SJSA1 (cell line): ENCODE results near the gene APMAP. TPM values are rescaled to one million over a fixed set of nuclear protein-coding genes. Genes with fewer than 3 reads are reported as not detected.
A peak's percentile ranks its signal among the peaks of the same experiment; 100 is the strongest.

ENCODE experiments used
- DNase-seq, 2 experiments: peaks; one replicate each; pipeline ENCODE4 v3.0.0-alpha.2; 2015 to 2020; ENCODE audit warnings: low spot score in 2 of 2, low read depth in 1 of 2
- H3K27ac ChIP-seq: fragments of 250-450 bp; sonication (Bioruptor Pico); 2 replicates; pipeline ENCODE4 v1.5.1; 2020; ENCODE audit warnings: mild to moderate bottlenecking, moderate library complexity
- H3K27me3 ChIP-seq: fragments of 250-450 bp; sonication (Bioruptor Pico); replicated peaks from 2 replicates; pipeline ENCODE4 v1.5.1; 2020; ENCODE audit warnings: mild to moderate bottlenecking, moderate library complexity
- H3K36me3 ChIP-seq: fragments of 250-450 bp; sonication (Bioruptor Pico); 2 replicates; pipeline ENCODE4 v1.5.1; 2020; ENCODE audit warnings: mild to moderate bottlenecking
- H3K4me1 ChIP-seq: fragments of 250-450 bp; sonication (Bioruptor Pico); replicated peaks from 2 replicates; pipeline ENCODE4 v1.6.1; 2021; ENCODE audit warnings: mild to moderate bottlenecking
- H3K4me3 ChIP-seq: fragments of 250-450 bp; sonication (Bioruptor Pico); 2 replicates; pipeline ENCODE4 v1.5.1; 2020; ENCODE audit warnings: mild to moderate bottlenecking
- H3K9me3 ChIP-seq: fragments of 250-450 bp; sonication (Bioruptor Pico); replicated peaks from 2 replicates; pipeline ENCODE4 v1.5.1; 2020; ENCODE audit warnings: mild to moderate bottlenecking
- total RNA-seq: library from RNA; depleted of rRNA; stranded (reverse); fragments of >200 nt; shearing (Covaris generic); gene quantifications from 2 replicates; pipeline ENCODE4 v1.2.3, GENCODE V29; 2014

The APMAP gene
- total RNA-seq, 1 experiment from 2014 or later = 167 TPM

DNA sequence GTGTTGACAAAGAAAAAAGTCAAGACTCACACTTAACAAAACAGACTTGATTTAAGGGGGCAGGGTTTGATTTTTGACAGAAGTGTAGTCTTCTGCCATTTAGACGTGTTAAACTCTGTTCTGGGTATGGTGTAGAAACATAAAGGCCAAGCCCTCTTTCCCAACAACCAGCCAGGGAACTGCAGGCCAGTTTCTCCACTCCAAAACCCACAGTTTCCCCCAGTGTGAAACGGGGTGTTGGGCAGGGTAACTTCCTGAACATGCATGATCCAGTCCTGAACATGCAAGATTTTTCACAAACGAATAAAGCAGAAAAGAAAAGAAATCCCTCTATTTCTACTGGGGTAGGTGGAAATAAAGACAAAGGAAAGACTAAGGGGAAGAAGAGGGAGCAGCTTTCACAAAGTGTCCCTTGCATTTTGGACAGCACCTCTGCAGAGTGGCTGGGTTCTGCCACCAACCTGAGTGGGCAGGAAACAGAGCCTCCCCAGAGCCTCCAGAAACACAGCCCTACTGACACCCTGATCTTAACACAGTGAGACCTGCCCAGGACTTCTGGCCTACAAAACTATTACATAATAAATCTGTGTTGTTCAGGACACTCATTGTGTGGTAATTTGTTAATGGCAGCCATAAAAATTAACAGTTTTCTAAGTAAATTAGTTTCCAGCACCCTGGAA is 7.5 kb downstream of the APMAP start:
- Histone ChIP-seq H3K9me3 (no peaks in the 10 kb centered on the region), H3K4me3 (no peak overlapping the region), H3K27ac (no peak overlapping the region), H3K36me3 (peaks cover 29% of the 10 kb centered on the region), H3K27me3 (no peaks in the 10 kb centered on the region), H3K4me1 (no peaks in the 10 kb centered on the region)
- DNase-seq = peak in 1 of 2 experiments; percentile 8

DNA sequence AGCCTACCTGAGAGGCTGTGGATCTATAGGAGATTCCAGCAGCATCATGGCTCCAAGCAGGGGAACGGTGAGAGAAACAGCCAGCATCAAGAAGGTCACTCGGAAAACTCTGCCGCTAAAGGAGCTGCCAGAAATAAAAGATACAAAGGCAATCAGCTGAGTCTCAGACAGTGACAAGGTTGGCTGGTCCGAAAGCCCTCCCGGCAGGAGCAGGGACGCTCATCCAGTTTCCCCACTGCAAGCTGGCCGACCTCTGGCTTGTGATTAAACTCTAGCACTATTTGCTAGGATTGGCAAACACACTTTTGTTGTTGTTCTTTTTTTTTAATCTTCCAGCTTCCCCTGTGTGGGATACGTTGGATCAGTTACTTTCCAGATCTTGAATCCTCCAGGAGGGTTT is 8.7 kb downstream of the APMAP start:
- Histone ChIP-seq H3K9me3 (no peaks in the 10 kb centered on the region), H3K4me3 (no peak overlapping the region), H3K27ac (no peak overlapping the region), H3K4me1 (no peaks in the 10 kb centered on the region), H3K27me3 (no peaks in the 10 kb centered on the region), H3K36me3 (peaks cover 39% of the 10 kb centered on the region)
- peak in 1 of 2 experiments; percentile 17 for DNase-seq

DNA sequence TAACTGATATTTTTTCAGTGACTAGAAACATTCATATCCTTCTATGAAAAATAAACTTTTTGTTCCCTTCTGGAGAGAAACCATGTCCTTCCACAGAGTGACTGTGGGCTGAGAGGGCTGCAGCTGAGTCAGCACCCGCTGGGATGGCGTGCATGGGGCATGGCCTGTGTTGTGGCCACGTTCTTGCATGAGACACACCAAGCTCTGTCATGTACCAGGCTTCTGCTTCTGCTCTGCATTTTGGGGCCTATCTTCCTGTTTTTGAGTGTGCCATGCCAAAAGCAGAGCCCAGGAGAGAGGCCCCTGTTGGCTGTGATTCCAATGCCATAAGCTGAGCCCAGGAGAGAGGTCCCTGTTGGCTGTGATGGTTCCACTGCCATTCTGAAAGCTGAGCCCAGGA is 10.8 kb downstream of the APMAP start:
- Histone ChIP-seq H3K4me3 (no peak overlapping the region), H3K36me3 (peaks cover 51% of the 10 kb centered on the region), H3K4me1 (no peaks in the 10 kb centered on the region), H3K27ac (no peak overlapping the region), H3K9me3 (no peaks in the 10 kb centered on the region), H3K27me3 (no peaks in the 10 kb centered on the region)
- peak in 1 of 2 experiments; percentile 27 for DNase-seq

DNA sequence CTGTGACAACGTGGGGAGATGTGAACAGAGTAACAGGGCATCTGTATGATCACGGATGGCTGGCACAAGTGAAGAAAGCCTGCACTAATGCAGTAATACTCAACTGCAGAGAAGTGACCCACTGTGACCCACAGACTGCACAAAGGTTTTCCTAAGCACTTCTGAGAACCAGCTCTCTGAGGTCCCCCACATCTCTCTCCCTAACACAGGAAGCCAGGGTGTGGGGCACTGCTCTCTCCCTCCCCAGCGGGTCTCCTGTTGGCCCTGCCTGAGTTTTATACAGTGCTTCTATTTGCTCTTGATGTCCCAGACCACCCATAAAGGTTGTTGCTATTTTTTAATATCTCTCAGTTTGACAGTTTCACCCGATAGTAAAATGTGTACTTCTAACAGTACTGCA is 11.3 kb downstream of the APMAP start:
- Histone ChIP-seq H3K36me3 (peaks cover 56% of the 10 kb centered on the region), H3K27ac (no peak overlapping the region), H3K4me3 (no peak overlapping the region), H3K9me3 (no peaks in the 10 kb centered on the region), H3K4me1 (no peaks in the 10 kb centered on the region), H3K27me3 (no peaks in the 10 kb centered on the region)
- DNase-seq = peak in 1 of 2 experiments; percentile 24

DNA sequence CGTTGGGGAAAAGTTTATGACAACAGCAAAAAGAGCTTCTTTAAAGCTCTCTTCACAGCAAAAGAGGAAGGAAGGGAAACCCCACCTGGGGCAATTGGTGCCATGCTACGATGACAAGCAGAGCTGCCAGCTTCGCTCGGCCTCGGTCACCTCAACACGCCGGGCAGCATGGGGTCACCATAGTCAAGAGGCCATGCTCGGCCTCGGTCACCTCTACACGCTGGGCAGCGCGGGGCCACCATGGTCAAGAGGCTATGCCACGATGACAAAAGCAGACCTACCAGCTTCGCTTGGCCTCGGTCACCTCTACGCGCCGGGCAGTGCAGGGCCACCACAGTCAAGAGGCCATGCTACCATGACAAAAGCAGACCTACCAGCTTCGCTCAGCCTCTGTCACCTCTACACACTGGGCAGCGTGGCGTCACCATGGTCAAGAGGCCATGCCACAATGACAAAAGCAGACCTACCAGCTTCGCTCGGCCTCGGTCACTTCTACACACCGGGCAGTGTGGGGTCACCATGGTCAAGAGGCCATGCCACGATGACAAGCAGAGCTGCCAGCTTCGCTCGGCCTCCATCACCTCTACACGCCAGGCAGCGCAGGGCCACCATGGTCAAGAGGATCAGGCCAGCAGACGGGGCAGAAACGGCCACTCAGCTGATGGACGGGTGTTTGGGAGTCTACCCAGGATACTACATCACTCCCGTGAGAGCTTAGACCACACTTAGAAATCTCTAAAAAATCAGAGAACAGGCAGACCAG is 12.1 kb downstream of the APMAP start:
- H3K27ac ChIP-seq = no peak overlapping the region
- H3K27me3 ChIP-seq = no peaks in the 10 kb centered on the region
- peak in 1 of 2 experiments; percentile 35 for DNase-seq
- H3K36me3 ChIP-seq = peaks cover 61% of the 10 kb centered on the region
- no peak overlapping the region for H3K4me3 ChIP-seq
- no peaks in the 10 kb centered on the region for H3K9me3 ChIP-seq
- no peaks in the 10 kb centered on the region for H3K4me1 ChIP-seq

DNA sequence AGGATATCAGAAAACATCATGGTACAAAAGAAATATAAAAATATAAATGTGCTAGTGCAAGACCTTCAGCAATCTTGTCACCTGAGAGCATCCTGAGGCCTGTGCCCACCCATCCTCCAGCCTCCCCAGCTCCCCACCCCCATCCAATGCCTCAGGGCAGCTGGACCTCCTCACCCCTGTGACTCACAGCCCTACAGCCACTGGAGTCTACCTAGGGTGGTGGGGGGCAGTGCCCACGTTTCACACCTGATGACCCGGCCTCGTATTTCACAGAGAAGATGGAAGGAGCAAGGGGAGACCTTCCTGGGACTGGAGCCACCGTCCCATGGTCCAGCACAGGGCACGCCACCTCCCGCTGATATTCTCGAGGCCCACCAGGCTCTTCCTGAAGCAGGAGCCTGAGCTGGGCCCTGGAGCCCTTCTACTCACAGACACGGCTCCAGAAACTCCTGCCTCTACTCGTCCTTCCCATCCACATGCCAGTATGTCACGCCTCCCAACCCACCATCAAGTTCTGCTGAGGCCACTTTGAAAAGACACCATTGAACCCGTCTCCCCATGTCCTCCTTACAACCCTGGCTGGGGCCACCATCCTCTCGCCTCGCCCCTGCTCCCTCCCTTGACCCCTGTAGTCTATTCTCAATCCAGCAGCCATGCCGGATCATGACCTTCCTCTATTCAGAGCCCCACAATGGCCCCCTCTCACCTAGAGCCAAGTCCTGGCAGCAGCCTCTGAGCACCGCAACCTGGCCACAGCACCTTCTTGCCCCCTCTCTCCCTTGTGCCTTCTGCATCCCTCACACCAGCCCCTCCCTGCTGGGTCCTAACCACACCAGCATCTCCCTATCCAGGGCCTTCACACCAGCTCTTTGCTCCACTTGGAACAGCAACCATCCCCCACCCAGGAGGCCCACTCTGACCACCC is 13.3 kb downstream of the APMAP start:
- H3K27me3 ChIP-seq = no peaks in the 10 kb centered on the region
- peaks cover 69% of the 10 kb centered on the region for H3K36me3 ChIP-seq
- no peak overlapping the region for H3K4me3 ChIP-seq
- H3K27ac ChIP-seq = no peak overlapping the region
- H3K4me1 ChIP-seq = no peaks in the 10 kb centered on the region
- peak in 1 of 2 experiments; percentile 37 for DNase-seq
- H3K9me3 ChIP-seq = no peaks in the 10 kb centered on the region

DNA sequence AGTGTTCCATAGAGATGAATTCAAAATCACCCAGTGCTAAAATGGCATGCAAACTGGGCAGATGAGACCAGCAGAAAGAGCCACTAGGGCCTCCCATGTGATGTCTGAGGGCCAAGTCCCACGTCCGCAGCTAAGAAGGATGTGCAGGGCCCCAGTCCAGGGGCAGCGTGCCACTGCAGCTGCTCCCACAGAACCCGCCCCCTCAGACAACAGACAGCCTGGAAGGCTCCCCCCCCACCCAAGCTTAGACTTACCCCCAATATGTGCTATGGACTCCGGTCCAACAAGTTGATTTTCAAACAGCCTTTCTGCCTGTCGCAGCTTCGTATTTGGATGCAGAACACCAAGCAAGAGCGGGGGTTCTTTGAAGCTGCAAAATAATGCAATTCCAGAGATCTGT is 14.0 kb downstream of the APMAP start:
- peaks cover 66% of the 10 kb centered on the region for H3K36me3 ChIP-seq
- H3K4me1 ChIP-seq = no peaks in the 10 kb centered on the region
- H3K27ac ChIP-seq = no peak overlapping the region
- DNase-seq = peak in 1 of 2 experiments; percentile 19
- H3K4me3 ChIP-seq = no peak overlapping the region
- no peaks in the 10 kb centered on the region for H3K27me3 ChIP-seq
- no peaks in the 10 kb centered on the region for H3K9me3 ChIP-seq

DNA sequence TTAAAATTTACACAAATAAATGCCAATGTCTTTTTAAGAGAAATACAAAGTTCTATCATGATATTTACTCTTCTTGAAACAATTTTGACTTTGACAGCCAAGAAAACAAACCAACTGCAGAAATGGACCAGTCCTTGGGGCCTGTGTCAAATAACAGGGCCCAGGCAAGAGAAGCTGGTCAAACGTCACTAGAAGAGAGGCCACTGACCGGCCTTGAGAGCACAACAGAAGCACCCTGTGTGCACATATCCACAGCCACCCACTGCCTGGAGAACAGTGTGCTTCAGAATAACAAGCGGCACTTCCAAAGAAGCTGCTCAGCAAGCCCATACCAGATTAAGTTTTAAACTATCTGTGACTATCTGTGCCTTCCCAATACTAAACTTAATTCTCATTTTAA is 14.8 kb downstream of the APMAP start:
- H3K4me3 ChIP-seq = no peak overlapping the region
- peak in 1 of 2 experiments; percentile 21 for DNase-seq
- no peaks in the 10 kb centered on the region for H3K9me3 ChIP-seq

DNA sequence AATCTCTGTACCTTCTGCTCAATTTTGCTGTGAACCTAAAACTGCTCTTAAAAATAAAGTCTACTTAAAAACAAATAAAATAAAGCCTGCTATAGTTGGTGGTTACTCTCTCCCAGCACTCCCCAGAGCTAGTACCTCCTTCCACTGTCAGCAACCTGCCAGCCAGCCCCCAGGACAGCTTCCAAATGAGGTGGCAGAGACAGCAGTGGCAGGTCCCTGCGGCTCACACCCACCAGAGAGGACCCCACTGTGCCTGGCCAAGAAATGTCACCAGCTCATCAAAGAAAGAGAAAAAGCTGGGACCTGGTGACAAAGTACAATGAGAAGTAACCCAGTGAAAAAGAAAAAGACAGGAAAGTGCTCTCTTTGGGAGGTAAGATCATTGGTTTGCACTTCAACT is 15.2 kb downstream of the APMAP start:
- Histone ChIP-seq H3K36me3 (peaks cover 73% of the 10 kb centered on the region), H3K4me1 (no peaks in the 10 kb centered on the region), H3K9me3 (no peaks in the 10 kb centered on the region), H3K27ac (no peak overlapping the region), H3K4me3 (no peak overlapping the region), H3K27me3 (no peaks in the 10 kb centered on the region)
- DNase-seq = peak in 1 of 2 experiments; percentile 16

More for the DNA sequence above, 14.8 kb downstream of the APMAP start:
- H3K27ac ChIP-seq = no peak overlapping the region
- H3K36me3 ChIP-seq = peaks cover 71% of the 10 kb centered on the region
- H3K27me3 ChIP-seq = no peaks in the 10 kb centered on the region
- no peaks in the 10 kb centered on the region for H3K4me1 ChIP-seq

DNA sequence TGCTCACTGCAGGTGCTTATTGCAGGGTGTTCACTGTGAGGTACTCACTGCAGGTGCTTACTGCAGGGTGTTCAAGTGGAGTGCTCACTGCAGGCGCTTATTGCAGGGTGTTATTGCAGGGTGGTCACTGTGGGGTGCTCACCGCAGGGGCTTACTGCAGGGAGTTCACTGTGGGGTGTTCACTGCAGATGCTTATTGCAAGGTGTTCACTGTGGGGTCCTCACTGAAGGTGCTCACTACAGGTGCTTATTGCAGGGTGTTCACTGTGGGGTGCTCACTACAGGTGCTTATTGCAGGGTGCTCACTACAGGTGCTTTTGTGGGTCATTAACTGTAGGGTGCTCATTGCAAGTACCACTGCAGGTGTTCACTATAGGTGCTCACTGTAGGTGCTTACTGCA is 20.2 kb downstream of the APMAP start:
- Histone ChIP-seq H3K4me1 (no peaks in the 10 kb centered on the region), H3K27ac (no peak overlapping the region)

DNA sequence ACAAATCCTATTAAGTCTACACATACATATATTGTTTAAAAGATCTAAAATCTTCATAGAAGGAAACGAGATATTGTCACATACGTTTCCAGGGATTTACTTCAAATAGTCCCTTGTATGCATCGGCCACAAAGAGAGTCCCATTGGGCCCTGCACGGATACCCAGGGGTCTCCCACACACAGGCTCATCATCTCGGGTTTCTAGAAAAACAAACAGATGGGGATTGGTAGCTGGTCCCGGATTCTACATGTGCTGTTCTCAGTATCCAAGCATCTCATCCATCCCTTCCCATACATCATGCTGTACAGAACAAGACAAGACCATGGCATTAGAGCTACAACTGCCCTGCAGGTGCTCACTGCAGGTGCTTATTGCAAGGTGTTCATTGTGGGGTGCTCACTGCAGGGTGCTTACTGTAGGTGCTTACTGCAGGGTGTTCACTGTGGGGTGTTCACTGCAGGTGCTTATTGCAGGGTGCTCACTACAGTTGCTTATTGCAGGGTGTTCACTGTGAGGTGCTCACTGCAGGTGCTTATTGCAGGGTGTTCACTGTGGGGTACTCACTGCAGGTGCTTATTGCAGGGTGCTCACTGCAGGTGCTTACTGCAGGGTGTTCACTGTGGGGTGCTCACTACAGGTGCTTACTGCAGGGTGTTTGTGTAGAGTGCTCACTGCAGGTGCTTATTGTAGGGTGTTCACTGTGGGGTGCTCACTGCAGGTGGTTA is 21.0 kb downstream of the APMAP start:
- no peaks in the 10 kb centered on the region for H3K4me1 ChIP-seq
- DNase-seq = no peak
- no peaks in the 10 kb centered on the region for H3K27me3 ChIP-seq
- no peak overlapping the region for H3K4me3 ChIP-seq
- H3K27ac ChIP-seq = no peak overlapping the region
- H3K9me3 ChIP-seq = no peaks in the 10 kb centered on the region
- H3K36me3 ChIP-seq = peaks cover 67% of the 10 kb centered on the region

More for the DNA sequence above, 20.2 kb downstream of the APMAP start:
- peak in 1 of 2 experiments; percentile 16 for DNase-seq
- Histone ChIP-seq H3K27me3 (no peaks in the 10 kb centered on the region), H3K36me3 (peaks cover 69% of the 10 kb centered on the region), H3K9me3 (no peaks in the 10 kb centered on the region), H3K4me3 (no peak overlapping the region)

DNA sequence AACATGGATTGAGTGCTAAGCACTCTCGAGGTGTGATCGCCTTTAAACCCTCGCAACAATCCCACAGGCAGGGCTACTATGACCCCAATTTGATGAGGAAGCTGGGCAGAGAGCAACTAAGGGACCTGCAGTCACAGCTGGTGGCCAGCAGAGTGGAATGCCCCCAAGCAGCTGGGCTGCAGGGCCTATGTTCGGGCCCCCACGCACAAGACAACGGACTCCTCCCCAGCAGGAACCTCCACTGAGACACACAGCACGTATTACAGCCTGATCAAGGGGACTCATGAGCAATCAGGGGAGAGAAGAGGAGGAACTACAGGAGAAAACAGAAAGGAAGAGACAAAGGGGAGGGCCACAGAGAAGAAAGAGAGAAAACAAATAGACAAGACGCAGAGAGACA is 21.8 kb downstream of the APMAP start:
- no peaks in the 10 kb centered on the region for H3K9me3 ChIP-seq
- peak in 1 of 2 experiments; percentile 34 for DNase-seq
- H3K36me3 ChIP-seq = peaks cover 65% of the 10 kb centered on the region

DNA sequence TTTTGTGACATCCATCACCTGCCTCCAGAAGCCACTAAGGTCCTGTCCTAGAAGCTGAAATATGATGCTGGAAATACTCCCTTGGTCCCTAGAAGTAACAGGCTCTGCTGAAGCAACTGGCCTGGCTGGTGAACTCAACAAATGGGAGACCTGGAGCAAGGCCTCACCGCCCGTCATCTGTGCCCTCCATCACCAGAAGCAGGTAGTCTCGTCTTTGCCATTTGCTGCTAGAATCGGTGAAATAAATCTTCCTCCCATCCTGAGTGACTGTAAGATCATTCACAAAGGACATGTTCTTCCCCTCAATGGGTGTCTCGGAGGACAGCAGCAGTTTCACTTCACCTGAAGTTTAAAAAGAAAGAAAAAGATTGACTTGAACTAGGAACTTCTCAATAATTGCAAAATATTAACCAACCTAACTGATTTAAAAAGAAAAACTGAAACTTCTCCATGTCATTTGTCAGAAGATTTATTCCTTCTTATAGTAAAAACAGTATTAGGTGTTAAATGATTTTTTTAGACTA is 22.5 kb downstream of the APMAP start:
- H3K9me3 ChIP-seq = no peaks in the 10 kb centered on the region
- H3K4me3 ChIP-seq = no peak overlapping the region
- no peak for DNase-seq
- H3K27me3 ChIP-seq = no peaks in the 10 kb centered on the region
- peaks cover 69% of the 10 kb centered on the region for H3K36me3 ChIP-seq
- H3K27ac ChIP-seq = no peak overlapping the region
- no peaks in the 10 kb centered on the region for H3K4me1 ChIP-seq

More for the DNA sequence above, 21.8 kb downstream of the APMAP start:
- H3K4me3 ChIP-seq = no peak overlapping the region
- no peaks in the 10 kb centered on the region for H3K27me3 ChIP-seq
- H3K4me1 ChIP-seq = no peaks in the 10 kb centered on the region
- no peak overlapping the region for H3K27ac ChIP-seq
